OCI-LY7 (cell line): ENCODE results near the gene PLA2G10. TPM values are rescaled to one million over a fixed set of nuclear protein-coding genes. Genes with fewer than 3 reads are reported as not detected.
"Not testable (repeated sequence)": the region's sequence is repeated elsewhere in the genome, so short reads cannot be mapped to it uniquely, and the experiment has no call there.

Experiments used
- BruUV-seq: library from RNA; stranded (reverse); fragments of 400-500 nt; replicated peaks from 2 replicates; lab custom pipeline; 2021; lab: Mats Ljungman, UMichigan
- CTCF ChIA-PET: fragments of 300-600 bp; sonication (Branson Sonifier 250); formaldehyde crosslinking; loops from one replicate; lab custom pipeline; 2022; ENCODE audit warnings: antibody characterized with exemption; ENCODE audit not compliant: unreplicated experiment; lab: Charles Lee
- POLR2A ChIA-PET: fragments of 300-600 bp; sonication (Branson Sonifier 250); formaldehyde crosslinking; loops from one replicate; lab custom pipeline; 2022; ENCODE audit warnings: antibody characterized with exemption; lab: Charles Lee
- DNase-seq: peaks from one replicate; pipeline ENCODE4 v3.0.0-alpha.2; 2015; ENCODE audit warnings: low spot score
- H2AFZ ChIP-seq: fragments of 200-600 bp; sonication (generic), shearing (Covaris generic); 2 replicates; pipeline ENCODE4 v1.6.1; 2014; ENCODE audit warnings: mild to moderate bottlenecking, antibody characterized with exemption, low read length, moderate library complexity
- H3K27ac ChIP-seq: fragments of 200-600 bp; sonication (generic); 2 replicates; pipeline ENCODE4 v1.5.1; 2014; ENCODE audit warnings: mixed run types, low read depth, mild to moderate bottlenecking, moderate library complexity, low read length, inconsistent platforms; ENCODE audit not compliant: poor library complexity, severe bottlenecking
- H3K36me3 ChIP-seq: fragments of 200-600 bp; sonication (generic); 2 replicates; pipeline ENCODE4 v1.6.1; 2014; ENCODE audit warnings: mild to moderate bottlenecking, antibody characterized with exemption, low read length, moderate library complexity, mixed read lengths; ENCODE audit not compliant: insufficient read depth
- H3K4me1 ChIP-seq: fragments of 200-600 bp; sonication (generic); 2 replicates; pipeline ENCODE4 v1.5.1; 2014; ENCODE audit warnings: mild to moderate bottlenecking, low read length; ENCODE audit not compliant: insufficient read depth, poor library complexity, severe bottlenecking
- H3K4me2 ChIP-seq: fragments of 200-600 bp; sonication (generic); 2 replicates; pipeline ENCODE4 v1.6.1; 2014; ENCODE audit warnings: mild to moderate bottlenecking, low read length
- H3K4me3 ChIP-seq: fragments of 200-600 bp; sonication (generic); 2 replicates; pipeline ENCODE4 v1.5.1; 2014; ENCODE audit warnings: mild to moderate bottlenecking, low read depth, low read length; ENCODE audit not compliant: poor library complexity, severe bottlenecking
- H3K79me2 ChIP-seq: fragments of 200-600 bp; sonication (generic); 2 replicates; pipeline ENCODE4 v1.6.1; 2016; ENCODE audit warnings: low read depth, mild to moderate bottlenecking, low read length, moderate library complexity, mixed read lengths; ENCODE audit not compliant: insufficient read depth
- H3K9me2 ChIP-seq: fragments of 200-600 bp; sonication (generic); 2 replicates; pipeline ENCODE4 v1.6.1; 2016; ENCODE audit warnings: mild to moderate bottlenecking, low read length, mixed read lengths; ENCODE audit not compliant: insufficient read depth
- H3K9me3 ChIP-seq: fragments of 200-600 bp; sonication (generic); 2 replicates; pipeline ENCODE4 v1.6.1; 2014; ENCODE audit warnings: mild to moderate bottlenecking, mixed run types, low read length, mixed read lengths
- H4K20me1 ChIP-seq: fragments of 200-600 bp; sonication (generic); 2 replicates; pipeline ENCODE4 v1.6.1; 2014; ENCODE audit warnings: mild to moderate bottlenecking, antibody characterized with exemption, low read length, moderate library complexity, mixed read lengths; ENCODE audit not compliant: insufficient read depth
- intact Hi-C: fragments of 100-400 bp; cut with micrococcal nuclease; formaldehyde crosslinking; loops from one replicate; pipeline ENCODE4 v1.10.0; 2022; ENCODE audit not compliant: unreplicated experiment
- total RNA-seq, 2 experiments: library from RNA; depleted of rRNA in 1 of 2; stranded (reverse); fragments of >200 nt in 1 of 2; shearing (Covaris generic) in 1 of 2; gene quantifications; 2 replicates each; pipeline ENCODE4 v1.2.3, GENCODE V29; 2014 to 2022

PLA2G10 gene
- total RNA-seq, 2 experiments from 2014 or later, result 0.41 TPM; not detected in 1

DNA sequence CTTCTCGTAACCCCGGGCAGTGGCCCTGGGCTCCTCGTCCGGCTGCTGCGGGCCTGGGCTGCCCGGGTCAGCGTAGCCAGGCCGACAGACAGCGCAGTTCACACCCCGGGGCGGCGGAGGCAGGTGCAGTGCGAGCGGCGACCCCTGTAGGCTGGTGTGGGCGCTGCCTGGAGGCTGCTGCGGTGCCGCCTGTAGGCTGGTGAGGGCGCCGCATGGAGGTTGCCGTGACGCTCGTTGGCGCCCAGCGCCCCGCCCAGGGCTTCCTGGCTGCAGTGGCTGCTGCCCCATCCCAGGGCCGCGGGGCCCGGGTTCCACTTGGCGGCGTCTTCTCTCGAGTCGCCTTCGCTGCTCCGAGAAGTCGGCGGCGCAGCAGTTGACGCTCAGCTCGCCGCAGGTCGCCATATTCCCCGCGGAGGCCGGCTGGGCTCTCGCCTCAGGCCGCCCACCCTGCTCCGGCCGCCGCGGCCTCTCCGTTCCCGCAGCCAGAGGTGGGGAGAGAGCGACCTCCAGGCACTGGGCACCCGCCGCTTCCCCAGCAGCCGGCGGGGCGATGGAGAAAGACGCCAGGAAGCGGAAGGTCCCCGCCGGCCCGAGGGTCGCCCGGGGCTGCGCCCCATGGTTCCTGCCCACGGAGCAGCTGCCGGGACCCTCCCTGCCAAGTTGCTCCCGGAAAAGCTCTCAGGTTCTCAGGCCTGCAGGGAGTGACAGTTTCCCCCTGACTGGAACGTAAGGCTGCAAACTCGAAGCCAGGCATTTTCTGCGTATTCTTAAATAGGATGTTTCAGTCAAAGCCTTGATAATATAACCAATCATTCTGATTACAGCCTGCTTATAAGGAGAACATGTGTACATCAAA is 9.3 kb upstream of the PLA2G10 start, which contains the start of gene NPIPA3:
Gene NPIPA3, plus strand, starts transcription at position 256 of the 856 bp plus-strand sequence. CDS start 5,533 bp downstream, outside the sequence.
- H3K4me2 ChIP-seq, H3K36me3 ChIP-seq, H3K9me3 ChIP-seq, intact Hi-C loops, H4K20me1 ChIP-seq, POLR2A ChIA-PET, H2AFZ ChIP-seq, CTCF ChIA-PET, H3K27ac ChIP-seq, H3K4me3 ChIP-seq, BruUV-seq, DNase-seq, H3K79me2 ChIP-seq, H3K9me2 ChIP-seq, H3K4me1 ChIP-seq: not testable (repeated sequence)

DNA sequence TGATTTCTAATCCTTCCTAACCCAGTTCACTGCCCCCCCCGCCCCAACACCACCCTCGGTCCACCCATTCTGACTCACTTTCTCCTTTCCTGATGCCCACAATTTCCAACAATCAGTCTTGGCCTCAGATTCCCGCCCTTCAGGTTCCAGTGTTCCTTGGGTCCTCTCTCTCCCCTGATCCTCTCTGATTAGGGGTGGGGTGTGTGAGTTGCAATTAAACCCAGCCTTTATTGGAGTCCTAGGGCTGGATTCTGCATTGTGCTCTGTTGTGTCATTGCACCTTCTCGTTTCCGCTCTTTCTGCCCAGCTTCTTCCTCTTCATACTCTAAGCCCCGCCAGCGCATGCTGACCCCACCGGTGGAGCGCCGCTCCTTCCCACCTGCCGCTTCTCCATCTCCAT is 8.6 kb upstream of the PLA2G10 start:
- H3K36me3 ChIP-seq, H3K4me3 ChIP-seq, DNase-seq, CTCF ChIA-PET, H3K4me2 ChIP-seq, H3K27ac ChIP-seq, POLR2A ChIA-PET, H3K79me2 ChIP-seq, H3K9me2 ChIP-seq, intact Hi-C loops, BruUV-seq, H3K4me1 ChIP-seq, H2AFZ ChIP-seq, H4K20me1 ChIP-seq, H3K9me3 ChIP-seq: not testable (repeated sequence)

DNA sequence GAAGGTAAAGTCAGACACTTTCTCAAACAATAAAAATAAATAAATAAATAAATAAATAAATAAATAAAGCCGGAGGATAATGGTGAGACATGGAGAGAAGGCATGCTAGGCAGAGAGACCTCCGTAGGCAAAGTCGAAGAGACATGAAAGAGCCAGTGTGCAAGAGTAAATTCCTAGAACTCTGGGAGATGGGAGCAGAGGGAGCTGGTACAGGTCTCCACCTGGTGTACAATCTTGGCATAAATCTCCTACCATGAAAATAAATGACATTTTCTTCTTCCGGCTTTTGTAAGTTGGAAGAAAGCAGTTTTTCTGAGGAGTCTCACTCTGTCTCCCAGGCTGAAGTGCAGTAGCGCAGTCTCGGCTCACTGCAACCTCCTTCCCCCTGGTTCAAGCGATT is 7.8 kb upstream of the PLA2G10 start:
- H3K36me3 ChIP-seq, BruUV-seq, CTCF ChIA-PET, POLR2A ChIA-PET, H3K27ac ChIP-seq, intact Hi-C loops, H3K4me3 ChIP-seq, H3K4me1 ChIP-seq, H4K20me1 ChIP-seq, H2AFZ ChIP-seq, DNase-seq, H3K9me2 ChIP-seq, H3K9me3 ChIP-seq, H3K79me2 ChIP-seq, H3K4me2 ChIP-seq: not testable (repeated sequence)

DNA sequence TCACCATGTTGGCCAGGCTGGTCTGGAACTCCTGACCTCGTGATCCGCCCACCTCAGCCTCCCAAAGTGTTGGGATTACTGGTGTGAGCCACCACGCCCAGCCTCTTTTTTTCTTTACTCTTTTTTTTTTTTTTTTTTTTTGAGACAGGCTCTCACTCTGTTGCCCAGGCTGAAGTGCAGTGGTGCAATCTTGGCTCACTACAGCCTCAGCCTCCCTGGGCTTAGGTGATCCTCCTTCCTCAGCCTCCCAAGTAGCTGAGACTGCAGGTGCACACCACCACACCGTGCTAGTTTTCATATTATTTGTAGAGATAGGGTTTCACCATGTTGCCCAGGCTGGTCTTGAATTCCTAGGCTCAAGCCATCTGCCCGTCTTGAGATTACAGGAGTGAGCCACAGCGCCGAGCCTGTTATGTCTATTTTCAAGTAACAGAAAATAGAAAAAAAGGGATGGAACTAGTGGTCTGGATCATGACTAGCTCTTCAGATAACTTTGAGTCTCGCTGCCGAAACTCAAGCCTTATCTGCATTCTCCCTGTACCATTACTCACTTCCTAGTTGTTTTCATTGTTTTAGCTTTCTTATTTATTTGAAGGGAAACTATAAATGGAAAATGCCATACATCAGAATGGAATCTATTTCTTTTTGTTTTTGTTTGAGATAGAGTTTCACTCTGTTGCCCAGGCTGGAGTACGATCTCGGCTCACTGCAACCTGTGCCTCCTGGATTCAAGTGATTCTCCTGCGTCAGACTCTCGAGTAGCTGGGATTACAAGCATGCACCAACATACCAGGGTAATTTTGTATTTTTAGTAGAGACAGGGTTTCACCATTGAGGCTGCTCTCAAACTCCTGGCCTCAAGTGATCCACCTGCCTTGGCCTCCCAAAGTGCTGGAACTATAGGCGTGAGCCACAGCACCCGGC is 8.0 kb downstream of the PLA2G10 start:
- H3K4me1 ChIP-seq, BruUV-seq, DNase-seq, H3K4me2 ChIP-seq, intact Hi-C loops, H3K9me3 ChIP-seq, CTCF ChIA-PET, H4K20me1 ChIP-seq, H3K4me3 ChIP-seq, H3K9me2 ChIP-seq, H3K27ac ChIP-seq, H3K79me2 ChIP-seq, H2AFZ ChIP-seq, H3K36me3 ChIP-seq: not testable (repeated sequence)
- POLR2A ChIA-PET, result interaction anchor here (0.6 to 1.2 kb wide), 3 partner anchors 12 to 703 kb away, joined by 3 to 4 read pairs (median 4); no protein-coding TSS in a partner anchor
